Kidney epithelial cell (primary cell): Measurements from ENCODE around the gene CACNG1. TPM values are rescaled to one million over a fixed set of nuclear protein-coding genes. Genes with fewer than 3 reads are reported as not detected.

Source experiments
- DNase-seq: peaks from one replicate; pipeline ENCODE4 v3.0.0-alpha.2; 2010; ENCODE audit warnings: low read depth
- H3K27me3 ChIP-seq: 2 replicates; pipeline ENCODE4 v1.6.0; 2011; ENCODE audit warnings: low read length; ENCODE audit not compliant: control insufficient read depth, insufficient read depth
- H3K36me3 ChIP-seq: 2 replicates; pipeline ENCODE4 v1.5.1; 2011; ENCODE audit warnings: low read length; ENCODE audit not compliant: control insufficient read depth, insufficient read depth
- H3K4me3 ChIP-seq: 2 replicates; pipeline ENCODE4 v1.5.1; 2011; ENCODE audit warnings: low read depth, mild to moderate bottlenecking, control low read depth, low read length
- CTCF ChIP-seq: IDR thresholded peaks from 2 replicates; pipeline ENCODE4 v1.5.1; 2011; ENCODE audit warnings: mild to moderate bottlenecking, moderate library complexity, low read length, control low read depth, inconsistent platforms; ENCODE audit not compliant: insufficient read depth, poor library complexity, severe bottlenecking
- total RNA-seq: library from RNA; depleted of rRNA; stranded (reverse); fragments of >200 nt; gene quantifications from 2 replicates; pipeline ENCODE4 v1.2.3, GENCODE V29; 2015

The CACNG1 gene
- total RNA-seq, 1 donor from 2014 or later = not detected

DNA sequence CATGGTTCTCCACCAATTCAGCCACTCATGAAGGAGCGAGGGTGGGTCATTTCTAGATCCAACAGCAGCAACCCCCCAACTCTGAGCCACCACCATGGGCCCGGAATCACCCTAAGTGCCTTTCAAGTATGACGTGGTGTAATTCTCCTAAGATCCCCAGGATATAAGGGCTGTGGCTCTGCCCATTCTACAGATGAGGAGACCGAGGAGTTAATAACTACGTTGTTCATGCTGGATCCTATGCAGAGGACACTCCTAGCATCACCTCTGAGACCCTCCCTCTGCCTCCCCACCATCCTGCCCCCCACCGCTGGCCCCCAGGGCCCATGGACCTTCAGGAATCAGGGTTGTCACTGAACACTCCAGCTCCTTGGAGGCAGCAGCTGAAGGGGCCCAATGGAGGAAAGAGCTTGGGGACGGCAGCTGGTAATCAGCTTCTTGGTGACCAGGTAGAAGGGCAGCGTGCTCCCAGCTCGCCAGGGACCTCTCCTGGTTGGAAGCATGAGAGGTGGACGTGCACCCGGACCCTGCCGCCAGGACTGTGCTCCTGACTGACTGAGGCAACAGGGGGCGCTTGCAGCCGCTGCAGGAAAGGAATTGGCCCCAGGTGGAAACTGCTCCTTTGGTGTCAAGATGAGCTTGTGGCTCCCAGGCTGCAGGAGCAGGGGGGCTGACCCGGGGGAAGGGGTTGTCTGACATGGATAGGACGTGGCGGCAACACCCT, 28.2 kb upstream of the CACNG1 start:
- no peaks in the 10 kb centered on the region for H3K36me3 ChIP-seq

GRCh38 chr17:67017910-67018309, 26.4 kb upstream of the CACNG1 start:
- peaks cover 6% of the 10 kb centered on the region for H3K27me3 ChIP-seq
- no peaks in the 10 kb centered on the region for H3K36me3 ChIP-seq
- no peak overlapping the region for H3K4me3 ChIP-seq
- no peak for DNase-seq
- no peak for TF ChIP-seq CTCF

More for the DNA sequence above, 28.2 kb upstream of the CACNG1 start:
- Histone ChIP-seq H3K27me3 (peaks cover 10% of the 10 kb centered on the region), H3K4me3 (no peak overlapping the region)
- TF ChIP-seq CTCF = no peak
- no peak for DNase-seq

GRCh38 chr17:67018471-67019434, 25.6 kb upstream of the CACNG1 start:
- Histone ChIP-seq H3K27me3 (peaks cover 6% of the 10 kb centered on the region), H3K4me3 (no peak overlapping the region), H3K36me3 (no peaks in the 10 kb centered on the region)
- TF ChIP-seq CTCF = no peak
- no peak for DNase-seq

DNA sequence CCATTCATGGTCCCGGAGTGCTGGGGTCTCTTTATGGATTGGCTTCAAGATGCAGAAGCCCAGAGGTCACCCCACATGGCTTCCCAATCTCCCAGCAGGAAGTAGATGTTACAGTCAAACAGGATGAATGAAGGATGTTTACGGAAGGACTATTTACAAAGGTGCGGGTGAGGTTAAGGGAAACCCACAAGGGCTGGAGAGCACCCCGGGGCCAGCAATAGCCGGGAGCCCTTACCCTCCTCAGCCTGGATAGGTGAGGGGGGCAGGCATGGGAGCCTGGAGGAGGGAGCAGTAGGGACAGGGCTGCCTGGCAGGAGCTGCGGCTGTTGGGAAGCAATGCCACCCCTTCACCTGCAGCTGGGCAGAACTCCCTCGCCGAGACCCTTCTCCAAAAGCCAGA, 24.5 kb upstream of the CACNG1 start:
- no peak for TF ChIP-seq CTCF
- no peak for DNase-seq
- H3K27me3 ChIP-seq = peaks cover 9% of the 10 kb centered on the region

DNA sequence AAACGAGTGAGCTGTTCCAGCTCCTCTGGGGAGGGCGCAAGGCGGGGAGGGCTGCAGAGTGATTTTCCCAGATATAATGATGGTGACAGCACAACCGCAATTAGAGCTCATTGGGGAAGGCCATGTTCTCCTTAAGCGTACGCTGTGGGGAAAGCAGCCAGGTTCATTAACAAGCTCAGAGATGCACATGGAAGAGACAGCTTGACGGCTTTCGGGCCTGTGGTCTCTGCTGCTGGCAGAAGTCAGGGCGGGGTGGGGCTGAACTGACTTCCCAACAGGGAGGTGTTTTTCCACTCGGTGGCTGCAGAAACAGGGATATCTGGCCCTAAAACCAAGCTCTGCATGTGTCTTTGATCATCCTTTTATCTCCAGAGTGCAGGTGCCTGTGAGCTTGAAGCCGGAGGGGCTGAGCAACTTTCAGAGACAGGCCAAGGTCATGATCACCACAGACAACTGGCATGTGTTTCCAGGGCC, 24.0 kb upstream of the CACNG1 start:
- Histone ChIP-seq H3K4me3 (no peak overlapping the region), H3K36me3 (no peaks in the 10 kb centered on the region), H3K27me3 (peaks cover 9% of the 10 kb centered on the region)
- DNase-seq = no peak
- TF ChIP-seq CTCF = no peak

More for the DNA sequence above, 24.5 kb upstream of the CACNG1 start:
- Histone ChIP-seq H3K36me3 (no peaks in the 10 kb centered on the region), H3K4me3 (no peak overlapping the region)
